ENCODE measurements around the gene NUP42.

DNA sequence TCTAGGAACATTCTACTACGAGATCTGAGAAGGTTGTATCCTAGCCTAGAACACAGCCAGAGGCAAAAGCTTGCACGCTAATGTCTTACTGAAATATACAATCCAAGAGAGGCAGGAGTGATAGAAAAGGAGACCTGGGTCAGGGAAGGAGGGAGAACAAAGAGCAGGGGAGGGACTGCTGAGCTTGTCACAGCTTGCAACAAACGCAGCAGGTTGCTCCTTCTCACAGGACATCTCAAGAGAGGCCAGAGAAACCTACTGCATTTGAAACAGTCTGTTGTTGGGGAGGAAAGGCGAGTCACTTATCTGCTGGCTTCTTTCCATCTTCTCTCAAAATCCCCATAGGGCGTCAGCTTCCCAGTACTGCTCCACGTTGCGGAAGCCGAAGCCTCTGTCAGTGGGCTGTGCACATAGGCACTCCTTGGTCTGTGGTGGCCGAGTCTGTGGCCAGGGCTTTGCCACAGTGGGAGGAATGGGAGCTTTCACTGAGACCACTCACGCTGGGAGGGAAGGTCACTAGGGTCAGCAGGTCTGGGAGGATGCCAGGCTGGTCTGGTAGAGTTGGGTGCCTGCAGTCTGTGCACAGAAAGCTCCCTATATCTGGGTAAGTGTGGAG, 39.0 kb downstream of the NUP42 start:
- TF ChIP-seq, protein P1, sequence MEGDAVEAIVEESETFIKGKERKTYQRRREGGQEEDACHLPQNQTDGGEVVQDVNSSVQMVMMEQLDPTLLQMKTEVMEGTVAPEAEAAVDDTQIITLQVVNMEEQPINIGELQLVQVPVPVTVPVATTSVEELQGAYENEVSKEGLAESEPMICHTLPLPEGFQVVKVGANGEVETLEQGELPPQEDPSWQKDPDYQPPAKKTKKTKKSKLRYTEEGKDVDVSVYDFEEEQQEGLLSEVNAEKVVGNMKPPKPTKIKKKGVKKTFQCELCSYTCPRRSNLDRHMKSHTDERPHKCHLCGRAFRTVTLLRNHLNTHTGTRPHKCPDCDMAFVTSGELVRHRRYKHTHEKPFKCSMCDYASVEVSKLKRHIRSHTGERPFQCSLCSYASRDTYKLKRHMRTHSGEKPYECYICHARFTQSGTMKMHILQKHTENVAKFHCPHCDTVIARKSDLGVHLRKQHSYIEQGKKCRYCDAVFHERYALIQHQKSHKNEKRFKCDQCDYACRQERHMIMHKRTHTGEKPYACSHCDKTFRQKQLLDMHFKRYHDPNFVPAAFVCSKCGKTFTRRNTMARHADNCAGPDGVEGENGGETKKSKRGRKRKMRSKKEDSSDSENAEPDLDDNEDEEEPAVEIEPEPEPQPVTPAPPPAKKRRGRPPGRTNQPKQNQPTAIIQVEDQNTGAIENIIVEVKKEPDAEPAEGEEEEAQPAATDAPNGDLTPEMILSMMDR (conservative IDR thresholded peaks at IDR 0.05 in 1 of 2, IDR thresholded peaks at IDR 0.05 in 1 of 2; ENCODE audit: low read depth in 1 of 2, low read length in 2 of 2), result no peak
- TF ChIP-seq EZH2 (IDR thresholded peaks at IDR 0.05; ENCODE audit: low read length, missing control alignments), result no peak

Data from fibroblast of lung (primary cell).